ENCODE data around the gene GGT7.

DNA sequence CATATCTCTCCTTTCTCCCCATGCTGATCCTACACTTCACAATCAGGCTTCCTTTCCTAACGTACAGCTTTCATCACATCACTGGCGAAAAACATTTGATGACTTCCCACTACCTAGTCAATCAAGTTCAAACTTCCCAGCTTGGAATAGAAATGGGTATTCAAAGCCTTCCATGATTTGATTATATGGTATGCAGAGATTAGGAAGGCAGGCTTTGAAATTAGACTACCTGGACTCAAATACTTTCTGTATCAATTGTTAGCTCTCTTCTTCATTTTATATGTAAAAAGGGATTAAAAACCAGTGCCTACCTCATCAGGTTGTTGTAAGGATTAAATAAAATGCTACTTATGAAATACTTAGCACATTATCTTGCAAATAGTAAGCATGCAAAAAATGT, 54.9 kb downstream of the GGT7 start:
- TF ChIP-seq, protein P1, sequence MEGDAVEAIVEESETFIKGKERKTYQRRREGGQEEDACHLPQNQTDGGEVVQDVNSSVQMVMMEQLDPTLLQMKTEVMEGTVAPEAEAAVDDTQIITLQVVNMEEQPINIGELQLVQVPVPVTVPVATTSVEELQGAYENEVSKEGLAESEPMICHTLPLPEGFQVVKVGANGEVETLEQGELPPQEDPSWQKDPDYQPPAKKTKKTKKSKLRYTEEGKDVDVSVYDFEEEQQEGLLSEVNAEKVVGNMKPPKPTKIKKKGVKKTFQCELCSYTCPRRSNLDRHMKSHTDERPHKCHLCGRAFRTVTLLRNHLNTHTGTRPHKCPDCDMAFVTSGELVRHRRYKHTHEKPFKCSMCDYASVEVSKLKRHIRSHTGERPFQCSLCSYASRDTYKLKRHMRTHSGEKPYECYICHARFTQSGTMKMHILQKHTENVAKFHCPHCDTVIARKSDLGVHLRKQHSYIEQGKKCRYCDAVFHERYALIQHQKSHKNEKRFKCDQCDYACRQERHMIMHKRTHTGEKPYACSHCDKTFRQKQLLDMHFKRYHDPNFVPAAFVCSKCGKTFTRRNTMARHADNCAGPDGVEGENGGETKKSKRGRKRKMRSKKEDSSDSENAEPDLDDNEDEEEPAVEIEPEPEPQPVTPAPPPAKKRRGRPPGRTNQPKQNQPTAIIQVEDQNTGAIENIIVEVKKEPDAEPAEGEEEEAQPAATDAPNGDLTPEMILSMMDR (IDR thresholded peaks at IDR 0.05; ENCODE audit: low read length): no peak
- no peak for TF ChIP-seq EZH2 (optimal IDR thresholded peaks at IDR 0.05; ENCODE audit: low read depth, low read length)
